NCI-H748 (cell line): ENCODE results near the gene FOXD1.
A peak's percentile ranks its signal among the peaks of the same experiment; 100 is the strongest.
"Not testable (repeated sequence)": the region's sequence is repeated elsewhere in the genome, so short reads cannot be mapped to it uniquely, and the experiment has no call there.

ENCODE experiments used
- DNase-seq: peaks from one replicate; lab custom pipeline; 2025; ENCODE audit not compliant: unreplicated experiment; lab: John Stamatoyannopoulos, UW

The FOXD1 gene

DNA sequence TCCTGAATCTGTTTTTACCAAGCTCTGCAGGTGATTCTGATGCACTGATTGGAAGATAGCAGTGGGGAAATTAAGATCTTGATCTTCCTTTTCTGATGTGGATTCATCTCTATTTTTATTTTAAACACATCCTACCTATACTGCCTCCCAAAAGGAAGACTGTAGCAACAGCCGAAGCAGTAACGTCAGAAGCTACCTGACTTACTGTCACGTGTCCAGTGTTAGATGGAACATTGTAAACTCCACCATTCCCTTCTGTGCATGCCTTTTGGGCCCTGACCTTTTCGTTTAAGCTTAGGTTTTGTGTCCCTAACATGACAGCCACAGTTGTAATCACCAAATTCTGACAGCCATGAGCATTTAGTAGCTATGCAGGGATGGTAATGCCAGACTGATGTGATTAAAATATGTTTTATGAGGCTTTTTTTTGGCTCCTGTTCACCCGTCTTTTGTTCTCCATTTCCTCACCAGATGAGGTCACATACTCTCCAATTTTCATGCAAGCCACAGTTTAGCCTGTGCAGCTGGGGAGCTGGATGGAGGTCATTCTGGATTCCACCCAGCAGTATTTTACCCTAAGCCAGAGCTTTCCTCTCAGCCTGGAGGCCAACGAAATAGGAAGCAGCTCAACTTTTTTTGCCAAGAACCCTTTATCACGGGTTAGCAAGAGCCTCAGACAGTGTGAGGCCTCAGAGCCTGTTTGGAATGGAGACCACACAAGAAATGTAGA is 15.6 kb upstream of the FOXD1 start:
- DNase-seq, result no peak

DNA sequence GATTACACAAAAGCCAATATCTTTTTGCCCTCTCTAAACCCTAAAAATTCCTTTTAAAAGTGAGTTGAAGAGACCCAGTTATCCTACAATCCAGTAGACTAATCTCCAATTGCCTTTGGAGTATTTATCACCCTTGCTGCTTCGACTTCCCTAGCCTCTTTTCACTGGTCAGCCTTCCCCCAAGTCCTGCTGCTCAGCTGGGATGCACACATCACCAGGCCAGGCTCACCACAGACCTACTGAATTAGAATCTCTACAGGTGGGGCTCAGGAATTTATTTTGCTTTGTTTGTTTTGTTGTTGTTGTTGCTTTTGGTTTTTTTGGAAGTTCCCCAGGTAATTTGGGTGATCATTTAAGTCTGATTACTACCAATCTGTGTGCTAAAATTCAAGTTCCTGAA is 11.6 kb upstream of the FOXD1 start:
- no peak for DNase-seq

GRCh38 chr5:73459366-73459765 is 10.8 kb upstream of the FOXD1 start:
- no peak for DNase-seq

DNA sequence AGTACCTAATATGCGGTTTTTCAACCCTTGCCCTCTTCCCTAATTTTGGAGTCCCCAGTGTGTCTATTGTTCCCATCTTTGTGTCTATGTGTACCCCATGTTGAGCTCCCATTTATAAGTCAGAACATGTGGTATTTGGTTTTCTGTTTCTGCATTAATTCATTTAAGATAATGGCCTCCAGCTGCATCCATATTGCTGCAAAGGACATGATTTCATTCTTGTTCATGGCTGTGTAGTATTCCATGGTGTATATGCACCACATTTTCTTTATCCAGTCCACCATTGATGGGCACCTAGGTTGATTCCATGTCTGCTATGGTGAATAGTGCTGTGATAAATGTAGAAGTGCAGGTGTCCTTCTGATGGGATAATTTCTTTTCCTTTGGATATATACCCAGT is 7.9 kb upstream of the FOXD1 start:
- DNase-seq, result not testable (repeated sequence)

GRCh38 chr5:73454379-73455036 is 5.9 kb upstream of the FOXD1 start:
- peak; percentile 90 for DNase-seq

- no peak for DNase-seq
Measured at GRCh38 chr5:73452215-73452614, 3.6 kb upstream of the FOXD1 start.

DNA sequence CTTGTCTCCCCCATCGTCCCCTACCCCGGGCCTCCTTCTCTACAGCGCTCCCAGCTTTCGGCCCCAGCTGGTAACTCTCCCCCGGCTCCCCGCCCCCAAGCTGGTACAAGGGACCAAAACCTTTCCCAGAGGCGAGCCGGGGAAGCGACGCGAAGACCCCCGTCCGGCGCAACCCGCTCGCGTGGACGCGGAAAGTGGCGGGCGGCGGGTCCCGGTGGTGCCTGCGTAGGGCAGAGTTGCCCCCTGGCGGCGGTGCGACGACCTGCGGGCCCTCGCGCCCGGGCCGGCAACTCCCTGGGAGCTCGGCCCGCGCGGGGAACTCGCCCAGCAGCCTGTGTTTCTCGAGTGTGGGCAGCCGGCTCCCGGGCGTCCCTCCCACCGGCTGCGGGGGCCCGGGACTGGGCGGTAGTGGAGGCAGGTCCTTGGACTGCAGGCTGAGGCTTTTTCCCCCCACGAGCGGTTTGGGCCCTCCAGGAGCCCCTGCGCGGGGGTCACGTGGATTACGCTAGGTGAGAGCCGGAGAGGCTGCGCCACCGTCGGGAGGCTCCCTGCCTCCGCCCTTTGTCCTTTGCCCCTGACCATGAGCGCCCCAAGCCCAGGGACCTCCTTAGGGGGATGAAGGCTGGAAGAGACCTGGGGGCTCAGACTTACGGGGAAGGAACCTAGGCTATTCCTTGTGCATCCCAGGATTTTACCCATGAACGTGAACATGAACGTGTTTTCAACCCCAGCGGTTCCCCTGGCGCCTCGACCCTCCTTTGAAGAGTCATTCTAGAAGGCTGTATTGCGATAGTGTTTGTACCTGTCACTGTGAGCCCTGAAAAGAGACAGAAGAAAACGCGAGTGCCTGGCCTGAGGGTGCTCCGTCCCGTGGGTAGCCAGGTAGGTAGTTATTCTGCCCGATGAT is 2.9 kb upstream of the FOXD1 start:
- DNase-seq, result peak; percentile 70

- peak; percentile 51 for DNase-seq
Measured at GRCh38 chr5:73450672-73451223, 2.2 kb upstream of the FOXD1 start.

DNA sequence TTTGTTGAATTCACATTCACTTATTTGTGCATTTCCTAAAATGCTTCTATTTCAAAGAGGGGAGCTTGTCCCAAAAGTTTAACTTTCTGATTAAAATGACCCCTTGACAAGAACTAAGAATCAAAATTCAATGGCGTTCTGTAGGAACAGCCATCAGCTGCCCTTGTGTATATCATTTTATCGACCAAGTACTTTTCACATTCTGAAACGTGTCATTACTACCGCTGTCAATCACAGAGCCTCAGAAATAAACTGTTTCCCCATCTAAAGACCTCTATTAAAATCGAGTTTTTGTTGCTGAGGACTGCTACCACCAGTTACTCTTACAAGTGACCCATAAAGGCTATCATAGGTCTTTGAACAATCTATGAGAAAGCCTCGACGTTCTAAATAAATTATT is 1.6 kb upstream of the FOXD1 start:
- no peak for DNase-seq

- peak; percentile 79 for DNase-seq
Measured at GRCh38 chr5:73447530-73448462, 781 bp downstream of the FOXD1 start.

DNA sequence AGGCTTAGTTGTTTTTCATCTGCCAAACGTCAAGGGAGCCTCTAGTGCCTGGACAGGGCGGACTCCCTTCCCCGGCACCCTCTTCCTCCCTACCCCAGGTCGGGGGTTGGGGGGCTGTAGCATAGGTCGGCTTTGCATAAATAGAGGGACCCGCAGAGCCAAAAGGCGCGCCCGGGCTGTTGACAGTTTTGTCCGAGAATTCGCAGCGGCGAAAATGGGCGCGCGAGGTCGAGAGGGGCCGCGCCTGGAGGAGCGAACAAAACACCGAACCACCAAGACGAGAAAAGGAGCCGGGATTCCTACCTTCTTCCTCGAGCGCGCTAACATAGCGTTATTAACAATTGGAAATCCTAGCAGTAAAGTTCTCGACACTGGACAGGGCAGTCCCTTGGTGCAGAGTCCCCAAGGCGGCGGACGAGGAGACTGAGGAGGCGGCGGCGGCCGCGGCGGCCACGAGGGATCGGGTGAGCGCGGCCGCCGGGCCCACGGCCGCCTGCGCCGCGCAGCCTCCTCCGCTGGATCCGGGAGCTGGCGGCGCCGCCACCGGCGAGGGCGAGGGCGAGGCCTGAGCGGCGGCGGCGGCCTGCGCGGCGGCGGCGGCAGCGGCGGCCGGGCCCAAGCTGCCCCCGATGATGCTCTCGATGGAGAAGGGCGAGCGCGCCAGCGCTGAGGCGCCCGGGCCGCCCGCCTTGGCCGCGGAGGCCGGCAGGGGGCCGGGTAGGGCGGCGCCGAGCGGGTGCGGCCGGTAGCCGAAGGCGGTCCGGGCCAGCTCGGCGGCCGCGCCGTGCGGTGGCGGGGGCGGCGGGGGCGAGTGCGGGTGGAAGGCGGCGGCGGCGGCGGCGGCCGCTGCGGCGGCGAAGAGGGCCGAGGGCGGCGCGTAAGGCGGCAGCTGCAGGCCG is 1.7 kb downstream of the FOXD1 start:
- peak; percentile 68 for DNase-seq

- no peak for DNase-seq
Measured at GRCh38 chr5:73445665-73446630, 2.6 kb downstream of the FOXD1 start.

DNA sequence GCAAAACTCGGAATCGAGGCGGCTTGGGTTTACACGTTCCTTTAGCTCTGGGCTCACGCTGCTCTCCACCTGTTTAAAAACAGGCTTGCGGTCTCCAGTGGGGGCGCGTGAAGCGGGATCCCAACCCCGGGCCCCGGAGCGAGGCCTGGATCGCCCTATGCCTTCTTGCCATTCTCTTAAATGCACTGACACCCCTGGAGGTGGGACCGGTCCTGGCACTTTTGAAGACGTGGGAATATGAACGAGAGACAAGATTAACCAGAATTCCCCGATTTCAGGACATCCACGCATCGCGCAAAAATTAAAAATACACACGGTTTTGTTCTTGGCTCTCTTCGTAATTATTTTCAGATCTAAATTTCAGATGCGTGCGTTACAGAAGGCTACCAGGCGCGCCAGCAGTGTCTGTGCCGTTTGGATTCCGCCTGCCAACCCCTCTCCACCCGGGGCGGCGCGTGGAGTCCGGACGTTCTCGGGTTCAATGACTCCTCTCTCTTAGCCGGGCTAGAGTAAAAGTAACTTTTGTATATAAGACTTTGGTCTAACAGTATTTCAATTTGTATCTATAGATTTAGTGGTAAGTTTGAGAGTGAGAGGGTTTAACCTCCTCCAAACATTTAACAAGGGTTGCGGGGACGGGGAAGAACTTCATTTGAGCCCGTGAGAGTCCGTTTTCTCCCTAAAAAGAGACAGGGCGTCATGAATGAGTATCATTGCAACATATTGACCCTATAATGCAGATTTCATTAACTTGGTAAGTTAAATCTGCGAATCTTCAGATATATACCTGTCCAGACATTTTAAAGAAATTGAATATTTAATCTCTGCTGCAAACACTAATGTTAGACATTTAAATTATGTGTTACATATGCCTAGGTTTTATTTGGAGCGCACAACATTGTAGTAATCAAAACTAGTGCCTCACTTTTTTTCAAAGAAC is 3.8 kb downstream of the FOXD1 start:
- DNase-seq, result peak; percentile 66

DNA sequence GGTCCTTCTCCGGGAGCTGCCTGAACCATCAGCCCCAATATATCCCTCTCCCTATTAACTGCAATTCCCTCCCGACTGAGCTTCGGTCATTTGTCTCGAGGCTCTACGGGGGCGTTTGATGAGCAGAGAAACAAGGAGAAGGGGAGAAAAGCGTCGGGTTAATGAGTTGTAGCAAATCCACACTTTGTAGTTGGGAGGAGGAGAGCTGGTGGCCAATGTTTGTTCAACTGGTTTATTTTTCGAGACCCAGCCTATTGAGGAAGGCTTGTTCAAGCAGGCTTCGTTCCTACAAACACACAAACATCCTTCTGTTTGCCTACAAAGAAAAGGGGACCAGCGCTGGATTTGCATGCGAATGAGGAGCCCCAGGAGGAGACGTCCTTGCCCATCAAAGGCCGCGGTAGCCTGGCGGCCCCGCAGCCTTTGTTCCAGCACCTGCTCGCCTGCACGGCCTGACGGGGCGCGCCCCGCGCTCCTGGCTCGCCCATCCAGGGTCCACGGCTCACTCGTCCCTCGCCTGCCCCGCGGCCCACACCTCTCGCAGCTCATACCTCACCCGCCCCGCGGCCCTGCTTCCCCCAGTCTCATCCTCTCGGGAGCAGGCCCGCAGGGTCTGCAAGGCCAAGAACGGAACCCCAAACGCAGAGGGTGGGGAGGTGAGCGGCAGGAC is 4.6 kb downstream of the FOXD1 start:
- DNase-seq, result peak; percentile 82

DNA sequence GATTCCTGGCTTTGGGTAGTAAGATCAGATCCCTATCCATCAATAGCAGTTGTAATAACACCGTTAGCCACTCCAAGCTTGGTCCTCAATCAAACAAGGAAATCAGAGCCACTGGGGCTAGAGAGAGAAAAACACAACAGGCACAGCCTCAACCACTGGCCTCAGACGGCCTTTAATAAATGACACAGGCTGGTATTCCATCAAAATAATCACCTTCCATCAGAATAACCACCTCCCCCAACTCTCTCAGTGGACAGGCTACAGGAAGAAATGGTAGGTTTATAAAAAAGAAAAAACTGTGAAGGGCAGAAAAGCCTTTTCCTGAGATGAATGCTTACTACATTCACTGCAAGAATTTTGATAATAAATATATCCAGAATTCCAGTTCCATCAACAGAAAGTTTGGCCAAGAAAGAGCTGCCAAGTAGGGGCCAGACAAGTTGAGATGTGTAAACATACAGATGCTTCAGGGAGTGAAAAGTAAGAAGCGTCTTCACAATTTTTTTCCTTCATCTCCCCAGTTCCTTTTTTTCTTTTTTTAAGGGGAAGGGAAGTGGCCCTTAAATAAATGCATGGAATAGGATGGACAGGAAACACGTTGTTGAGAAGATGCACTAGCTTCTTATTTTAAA is 5.5 kb downstream of the FOXD1 start:
- no peak for DNase-seq

DNA sequence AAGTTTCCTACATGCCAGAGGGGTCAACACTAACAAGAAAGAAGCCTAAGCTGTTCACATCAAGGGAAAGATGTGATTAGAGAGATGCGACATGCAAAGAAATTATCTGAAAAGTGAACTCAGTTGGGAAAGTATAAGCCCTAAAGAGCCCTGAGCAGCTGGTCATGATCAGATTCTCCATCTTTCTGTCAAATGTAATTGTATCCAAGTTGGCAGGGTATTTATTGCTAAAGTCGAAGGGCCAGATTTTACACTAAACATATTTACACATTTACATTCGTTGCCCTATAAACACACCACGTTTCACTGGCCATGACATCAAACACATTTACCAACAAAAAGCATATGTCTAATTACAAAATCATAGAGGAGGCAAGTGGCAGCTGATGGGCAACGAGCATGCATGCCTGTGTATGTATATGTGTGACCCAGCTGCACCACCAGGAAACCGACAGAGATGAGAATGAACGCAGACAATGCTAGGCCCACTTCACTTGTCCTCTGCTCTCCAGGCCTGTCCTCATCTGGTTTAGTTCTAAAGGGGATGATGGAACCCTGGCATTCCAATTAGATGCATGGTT is 6.3 kb downstream of the FOXD1 start:
- DNase-seq, result no peak
